Stimulated activated CD4-positive, alpha-beta T cell treated with anti-CD3 and anti-CD28 coated beads, TNF-alpha, amount 100 ng/mL, for 24 hours (primary cell): ENCODE data around the gene PAQR4.
"Not testable (repeated sequence)": the region's sequence is repeated elsewhere in the genome, so short reads cannot be mapped to it uniquely, and the experiment has no call there.

Experiments
- DNase-seq, 3 experiments: peaks; one replicate each; pipeline ENCODE4 v3.0.0-alpha.2; 2020; ENCODE audit warnings: low read depth in 3 of 3

Gene PAQR4

GRCh38 chr16:2943716-2944115, 25.4 kb upstream of the PAQR4 start:
- not testable (repeated sequence) for DNase-seq

- no peak for DNase-seq
Observed at GRCh38 chr16:2946649-2947048, 22.5 kb upstream of the PAQR4 start.

- DNase-seq, result no peak
Observed at GRCh38 chr16:2948807-2949704, 20.1 kb upstream of the PAQR4 start.

- no peak for DNase-seq
Observed at GRCh38 chr16:2949705-2950352, 19.3 kb upstream of the PAQR4 start.

GRCh38 chr16:2950353-2950724, 18.8 kb upstream of the PAQR4 start:
- DNase-seq, result no peak

GRCh38 chr16:2950773-2951172, 18.4 kb upstream of the PAQR4 start:
- no peak for DNase-seq

GRCh38 chr16:2952679-2953078, 16.5 kb upstream of the PAQR4 start:
- DNase-seq, result no peak

- DNase-seq, result no peak
Observed at GRCh38 chr16:2953706-2954627, 15.2 kb upstream of the PAQR4 start.

- DNase-seq, result no peak
Observed at GRCh38 chr16:2954656-2955381, 14.3 kb upstream of the PAQR4 start.

GRCh38 chr16:2955438-2955778, 13.7 kb upstream of the PAQR4 start:
- no peak for DNase-seq

GRCh38 chr16:2955779-2956578, 13.2 kb upstream of the PAQR4 start:
- no peak for DNase-seq

GRCh38 chr16:2956579-2956956, 12.6 kb upstream of the PAQR4 start:
- no peak for DNase-seq

GRCh38 chr16:2959206-2959605, 9.9 kb upstream of the PAQR4 start:
- DNase-seq, result no peak

- DNase-seq, result no peak
Observed at GRCh38 chr16:2960183-2961010, 8.8 kb upstream of the PAQR4 start.

GRCh38 chr16:2962334-2963073, 6.6 kb upstream of the PAQR4 start:
- DNase-seq, result no peak

GRCh38 chr16:2963074-2963722, 6.0 kb upstream of the PAQR4 start:
- DNase-seq, result no peak

GRCh38 chr16:2963723-2964474, 5.2 kb upstream of the PAQR4 start, which contains the start of gene KREMEN2:
Gene KREMEN2, plus strand, starts transcription at chr16:2964275. Its CDS starts 246 bp downstream, at chr16:2964521.
- no peak for DNase-seq
